GM19438 (cell line): ENCODE results near the gene EDRF1.

ENCODE experiments used
- ATAC-seq: cut with Tn5 transposase; IDR thresholded peaks from one replicate; pipeline ENCODE4 v1.9.1; 2021; ENCODE audit warnings: low read depth; ENCODE audit not compliant: unreplicated experiment

The EDRF1 gene

GRCh38 chr10:125782054-125782453 is 62.5 kb downstream of the EDRF1 start:
- ATAC-seq: no peak

- no peak for ATAC-seq
Observed at GRCh38 chr10:125782616-125783015, 63.1 kb downstream of the EDRF1 start.

- ATAC-seq: no peak
Observed at GRCh38 chr10:125783408-125783807, 63.9 kb downstream of the EDRF1 start.

GRCh38 chr10:125783957-125784356 is 64.4 kb downstream of the EDRF1 start:
- peak; percentile 90 for ATAC-seq

- ATAC-seq: no peak
Observed at GRCh38 chr10:125785791-125786190, 66.3 kb downstream of the EDRF1 start.

- ATAC-seq: no peak
Observed at GRCh38 chr10:125788156-125789034, 68.9 kb downstream of the EDRF1 start.

GRCh38 chr10:125792342-125793300 is 73.1 kb downstream of the EDRF1 start:
- no peak for ATAC-seq

- ATAC-seq: no peak
Observed at GRCh38 chr10:125795128-125795527, 75.6 kb downstream of the EDRF1 start.

GRCh38 chr10:125795637-125796190 is 76.2 kb downstream of the EDRF1 start:
- no peak for ATAC-seq

- ATAC-seq: no peak
Observed at GRCh38 chr10:125797424-125797823, 77.9 kb downstream of the EDRF1 start.

GRCh38 chr10:125797994-125798662 is 78.6 kb downstream of the EDRF1 start:
- ATAC-seq: no peak

GRCh38 chr10:125799451-125800182 is 80.1 kb downstream of the EDRF1 start:
- no peak for ATAC-seq

- ATAC-seq: no peak
Observed at GRCh38 chr10:125801574-125801973, 82.1 kb downstream of the EDRF1 start.

GRCh38 chr10:125802131-125802530 is 82.6 kb downstream of the EDRF1 start:
- ATAC-seq: no peak

- ATAC-seq: no peak
Observed at GRCh38 chr10:125802739-125803138, 83.2 kb downstream of the EDRF1 start.

GRCh38 chr10:125808047-125808446 is 88.5 kb downstream of the EDRF1 start:
- no peak for ATAC-seq

GRCh38 chr10:125811251-125811650 is 91.7 kb downstream of the EDRF1 start:
- no peak for ATAC-seq

- no peak for ATAC-seq
Observed at GRCh38 chr10:125812128-125812750, 92.7 kb downstream of the EDRF1 start.
